HG03097 (cell line): ENCODE results near the gene HPCAL1.
"Not testable (repeated sequence)": the region's sequence is repeated elsewhere in the genome, so short reads cannot be mapped to it uniquely, and the experiment has no call there.

ENCODE experiments used
- ATAC-seq: cut with Tn5 transposase; IDR thresholded peaks from one replicate; pipeline ENCODE4 v1.9.1; 2021; ENCODE audit not compliant: unreplicated experiment, low FRiP score

The HPCAL1 gene

DNA sequence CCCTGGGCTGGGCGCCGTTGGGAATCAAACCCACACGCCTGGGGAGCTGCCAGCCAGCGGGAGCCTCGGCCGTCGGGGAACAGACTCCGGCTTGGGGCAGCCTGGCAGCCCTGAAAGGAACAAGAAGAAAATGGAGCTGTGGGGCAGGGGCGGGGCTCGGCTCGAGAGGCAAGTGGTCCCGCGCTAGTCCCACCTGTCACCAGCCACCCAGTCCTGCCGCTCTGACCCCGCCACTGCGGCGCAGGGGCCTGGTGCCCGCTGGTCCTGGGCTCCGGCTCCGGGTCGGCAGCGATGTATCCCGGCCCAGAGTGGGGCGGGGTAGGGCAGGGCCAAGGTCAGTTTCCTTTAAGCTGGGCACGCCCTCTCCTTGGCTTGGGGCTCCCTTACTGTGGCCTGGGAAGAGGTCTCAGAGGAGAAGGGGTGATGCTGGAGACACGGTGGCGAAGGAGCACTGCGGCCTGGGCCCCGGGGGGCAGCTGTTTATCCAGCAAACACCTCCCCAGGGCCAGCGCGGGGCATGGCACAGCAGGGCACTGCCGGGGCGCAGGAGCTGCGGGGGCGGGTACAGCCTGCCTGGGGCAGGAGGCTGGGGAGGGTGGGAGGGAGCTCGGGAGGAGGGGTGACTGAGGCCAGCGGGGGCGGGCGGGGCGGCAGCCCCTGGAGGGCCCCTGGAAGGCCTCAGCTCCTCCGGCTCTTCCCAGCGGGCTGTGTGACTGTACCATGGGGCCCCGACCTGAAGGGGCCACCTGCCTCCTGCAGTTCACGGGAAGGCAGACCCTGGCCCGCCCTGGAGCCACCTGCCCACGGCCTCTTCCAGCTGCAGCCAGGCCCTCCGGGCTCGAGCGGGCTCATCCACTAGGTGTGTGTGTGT, 129.8 kb downstream of the HPCAL1 start:
- ATAC-seq, result no peak

DNA sequence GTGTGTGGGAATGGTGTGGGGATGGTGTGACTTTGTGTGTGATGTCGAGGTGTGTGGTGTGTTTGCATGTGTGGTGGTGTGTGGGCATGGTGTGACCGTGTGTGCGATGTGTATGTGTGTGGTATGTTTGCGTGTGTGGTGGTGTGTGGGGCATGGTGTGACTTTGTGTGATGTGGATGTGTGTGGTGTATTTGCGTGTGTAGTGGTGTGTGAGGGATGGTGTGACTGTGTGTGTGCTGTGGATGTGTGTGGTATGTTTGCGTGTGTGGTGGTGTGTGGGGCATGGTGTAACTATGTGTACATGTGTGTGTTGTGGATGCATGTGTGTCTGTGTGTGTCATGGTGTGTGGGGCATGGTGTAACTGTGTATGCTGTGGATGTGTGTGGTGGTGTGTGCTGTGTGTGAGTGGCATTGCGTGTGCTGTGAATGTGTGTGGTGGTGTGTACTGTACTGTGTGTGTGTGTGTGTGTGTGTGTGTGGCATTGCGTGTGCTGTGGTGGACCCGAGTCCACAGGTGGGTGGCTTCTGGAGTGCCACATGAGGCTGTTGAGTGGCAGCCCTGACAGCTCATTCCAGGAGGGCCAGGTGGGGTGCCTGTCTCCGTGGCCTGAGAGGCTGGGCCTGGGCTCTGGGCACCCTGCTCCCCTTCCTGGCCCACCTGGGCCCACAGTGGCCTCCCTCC, 130.7 kb downstream of the HPCAL1 start:
- no peak for ATAC-seq

GRCh38 chr2:10433947-10434885, 131.5 kb downstream of the HPCAL1 start:
- ATAC-seq, result no peak

- peak; percentile 62 for ATAC-seq
These were observed 132.4 kb downstream of the HPCAL1 start for GRCh38 chr2:10434886-10435819.

GRCh38 chr2:10435820-10436204, 133.1 kb downstream of the HPCAL1 start:
- no peak for ATAC-seq

GRCh38 chr2:10436583-10437110, 133.9 kb downstream of the HPCAL1 start:
- ATAC-seq, result no peak

GRCh38 chr2:10437806-10438205, 135.1 kb downstream of the HPCAL1 start:
- ATAC-seq, result no peak

DNA sequence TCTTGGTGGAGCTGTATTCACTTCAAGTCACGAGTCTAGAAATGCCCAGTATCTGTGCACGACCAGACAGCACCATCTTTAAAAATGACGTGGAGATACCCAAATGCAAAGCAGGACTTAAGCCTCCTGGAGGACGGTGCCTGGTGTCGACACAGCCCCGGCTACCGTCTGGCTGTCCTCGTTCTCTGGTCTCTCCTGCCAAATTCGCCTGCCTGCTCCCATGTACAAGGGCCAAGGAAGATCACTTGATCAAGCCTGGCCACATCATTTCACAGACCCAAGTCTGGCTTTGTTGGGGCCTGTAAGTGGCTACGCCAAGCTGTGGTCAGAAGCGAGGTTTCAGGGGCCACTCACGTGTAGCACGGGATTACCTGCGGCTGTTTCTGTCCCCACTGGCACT, 136.0 kb downstream of the HPCAL1 start:
- ATAC-seq, result no peak

- ATAC-seq, result no peak
These were observed 136.6 kb downstream of the HPCAL1 start for GRCh38 chr2:10439185-10439879.

DNA sequence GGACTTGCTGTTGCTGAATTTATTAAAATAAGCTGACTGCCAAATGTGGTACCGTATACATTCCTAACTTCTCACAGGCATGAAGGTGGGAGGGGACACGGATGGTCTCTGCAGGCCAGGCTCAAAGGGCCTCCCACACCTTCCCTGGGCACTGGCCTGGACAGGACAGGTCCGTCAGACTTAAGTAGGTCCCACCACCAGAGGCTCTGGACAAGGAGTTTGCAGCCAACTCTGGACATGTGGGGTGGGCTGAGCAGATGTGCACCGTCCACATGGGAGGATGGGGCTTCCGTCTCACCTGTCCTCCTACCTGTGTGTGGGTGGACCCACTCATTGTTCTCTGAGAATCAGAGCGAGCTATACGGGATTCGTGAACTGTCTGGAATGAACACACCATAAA, 137.3 kb downstream of the HPCAL1 start:
- no peak for ATAC-seq

DNA sequence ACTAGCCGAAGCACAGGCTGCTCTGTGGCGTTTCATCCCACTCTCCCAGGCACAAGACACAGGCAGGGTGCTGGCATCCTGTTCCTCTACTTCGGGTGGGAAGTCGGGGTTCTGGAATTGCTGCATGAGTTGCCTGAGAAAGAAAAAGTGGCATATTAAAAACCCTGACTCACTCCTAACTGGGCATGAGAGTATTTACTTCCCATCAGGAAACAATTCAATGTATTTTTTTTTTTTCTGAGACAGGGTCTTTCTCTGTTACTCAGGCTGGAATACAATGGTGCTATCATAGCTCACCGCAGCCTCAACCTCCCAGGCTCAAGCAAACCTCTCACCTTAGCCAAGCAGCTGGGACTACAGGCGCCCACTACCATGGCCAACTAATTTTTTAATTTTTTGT, 138.0 kb downstream of the HPCAL1 start:
- ATAC-seq, result no peak

DNA sequence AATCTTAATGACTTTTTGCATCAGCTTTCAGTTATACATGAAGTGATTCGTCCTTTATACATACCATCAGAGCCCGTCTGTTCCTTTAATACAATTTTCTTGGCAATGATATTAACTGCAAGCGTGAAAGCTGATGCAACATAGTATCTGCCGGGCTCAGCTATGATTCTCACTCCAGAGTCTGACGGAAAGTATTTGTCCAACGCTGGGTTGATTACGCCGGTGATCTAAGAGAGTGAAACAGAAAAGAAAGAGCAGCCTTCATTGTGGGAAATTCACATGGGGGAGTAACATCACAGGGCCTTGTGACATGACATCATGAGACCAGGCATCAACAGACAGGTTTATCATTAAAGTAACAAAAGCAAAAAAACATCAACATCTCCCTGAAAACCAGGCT, 139.2 kb downstream of the HPCAL1 start:
- no peak for ATAC-seq

DNA sequence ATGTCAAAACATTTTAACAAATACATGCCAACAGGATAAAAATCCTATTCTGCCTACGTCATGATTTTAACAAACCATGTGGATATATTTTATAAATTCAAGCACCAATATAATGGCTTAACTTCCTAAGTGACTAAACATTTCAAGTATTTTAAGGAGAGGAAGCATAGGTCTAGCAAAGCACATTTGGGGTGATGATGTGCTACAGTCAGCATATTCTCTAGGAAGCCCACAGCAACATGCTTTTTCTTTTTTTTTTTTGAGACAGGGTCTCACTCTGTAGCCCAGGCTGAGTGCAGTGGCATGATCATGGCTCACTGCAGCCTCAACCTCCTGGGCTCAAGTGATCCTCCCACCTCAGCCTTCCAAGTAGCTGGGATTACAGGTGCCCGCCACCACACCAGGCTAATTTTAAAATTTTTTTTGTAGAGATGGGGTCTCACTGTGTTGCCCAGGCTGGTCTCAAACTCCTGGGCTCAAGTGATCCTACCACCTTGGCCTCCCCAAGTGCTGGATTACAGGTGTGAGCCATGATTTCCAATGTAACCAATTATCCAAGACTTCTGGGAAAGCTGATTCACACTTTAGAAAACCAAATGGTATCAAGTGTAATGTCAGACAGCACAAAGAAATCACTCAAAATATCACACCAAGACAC, 139.9 kb downstream of the HPCAL1 start:
- not testable (repeated sequence) for ATAC-seq

GRCh38 chr2:10444463-10444862, 141.8 kb downstream of the HPCAL1 start:
- ATAC-seq, result no peak

GRCh38 chr2:10446631-10447030, 143.9 kb downstream of the HPCAL1 start:
- no peak for ATAC-seq

- peak; percentile 12 for ATAC-seq
These were observed 144.7 kb downstream of the HPCAL1 start for GRCh38 chr2:10447300-10447894.

DNA sequence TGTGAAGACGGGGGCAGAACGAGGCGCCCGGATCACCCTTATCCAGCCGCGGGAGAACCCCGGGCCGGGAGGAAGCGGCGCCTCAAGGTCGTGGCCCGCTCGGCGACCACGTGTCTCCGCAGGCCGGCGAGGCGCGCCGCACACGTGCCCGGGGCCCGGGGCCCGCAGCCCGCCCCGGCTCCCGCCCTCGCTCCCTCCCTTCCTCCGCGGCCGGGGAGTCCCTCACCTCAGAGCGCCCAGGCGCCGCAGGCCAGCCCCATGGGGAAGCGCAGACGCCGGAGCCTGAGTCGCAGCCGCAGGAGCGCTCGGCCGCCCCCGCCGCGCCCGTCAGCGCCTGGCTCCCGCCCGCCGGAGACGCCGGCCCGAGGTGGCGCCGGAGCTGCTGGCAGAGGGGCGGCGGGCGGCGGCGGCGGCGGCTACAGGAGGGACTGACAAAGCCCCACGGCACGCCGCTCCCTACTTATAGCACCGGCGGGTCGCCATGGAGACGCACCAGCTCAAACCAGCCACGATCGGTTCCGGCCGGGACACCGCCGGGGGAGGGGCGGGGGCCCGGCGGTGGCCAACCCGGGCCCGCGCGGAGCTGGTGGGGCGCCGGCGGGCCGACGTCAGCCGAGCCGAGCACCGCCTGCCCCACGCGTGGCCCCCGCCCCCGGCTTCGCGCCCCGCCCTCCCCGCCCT, 145.3 kb downstream of the HPCAL1 start, which contains the start of gene ODC1:
TSS of gene ODC1 (minus strand) at position 433 of the 681 bp plus-strand sequence. CDS start 3,295 bp downstream, outside the sequence.
- ATAC-seq, result peak; percentile 68
